ENCODE results near the gene ELP5. TPM values are rescaled to one million over a fixed set of nuclear protein-coding genes. Genes with fewer than 3 reads are reported as not detected.
A peak's percentile ranks its signal among the peaks of the same experiment; 100 is the strongest.

The ELP5 gene
- total RNA-seq, 1 experiment from 2014 or later, result 49.6 TPM

DNA sequence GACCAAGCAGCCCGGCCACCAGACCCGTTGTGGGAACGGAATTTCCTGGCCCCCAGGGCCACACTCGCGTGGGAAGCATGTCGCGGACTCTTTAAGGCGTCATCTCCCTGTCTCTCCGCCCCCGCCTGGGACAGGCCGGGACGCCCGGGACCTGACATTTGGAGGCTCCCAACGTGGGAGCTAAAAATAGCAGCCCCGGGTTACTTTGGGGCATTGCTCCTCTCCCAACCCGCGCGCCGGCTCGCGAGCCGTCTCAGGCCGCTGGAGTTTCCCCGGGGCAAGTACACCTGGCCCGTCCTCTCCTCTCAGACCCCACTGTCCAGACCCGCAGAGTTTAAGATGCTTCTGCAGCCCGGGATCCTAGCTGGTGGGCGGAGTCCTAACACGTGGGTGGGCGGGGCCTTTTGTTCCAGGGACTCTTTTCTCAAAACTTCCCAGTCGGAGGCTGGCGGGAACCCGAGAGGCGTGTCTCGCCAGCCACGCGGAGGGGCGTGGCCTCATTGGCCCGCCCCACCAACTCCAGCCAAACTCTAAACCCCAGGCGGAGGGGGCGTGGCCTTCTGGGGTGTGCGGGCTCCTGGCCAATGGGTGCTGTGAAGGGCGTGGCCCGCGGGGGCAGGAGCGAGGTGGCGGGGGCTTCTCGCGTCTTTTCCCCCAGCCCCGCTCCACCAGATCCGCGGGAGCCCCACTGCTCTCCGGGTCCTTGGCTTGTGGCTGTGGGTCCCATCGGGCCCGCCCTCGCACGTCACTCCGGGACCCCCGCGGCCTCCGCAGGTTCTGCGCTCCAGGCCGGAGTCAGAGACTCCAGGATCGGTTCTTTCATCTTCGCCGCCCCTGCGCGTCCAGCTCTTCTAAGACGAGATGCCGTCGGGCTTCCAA lies 29.3 kb downstream of the ELP5 start, which contains the start of gene SLC2A4:
Gene SLC2A4 (plus strand): TSS at position 645 of the 879 bp plus-strand sequence. CDS start 217 bp downstream, at position 862.
- no peak within 1 kb of the TSS for H2BK20ac ChIP-seq (ENCODE audit: low read depth, low read length, poor library complexity, severe bottlenecking)
- H3K9ac ChIP-seq (ENCODE audit: extremely low read depth, insufficient read length, low read length), result peak within 1 kb of the TSS; percentile 41
- no peaks in the 10 kb centered on the region for H3K27me3 ChIP-seq (ENCODE audit: insufficient read depth, low read length)
- TF ChIP-seq, protein P1, sequence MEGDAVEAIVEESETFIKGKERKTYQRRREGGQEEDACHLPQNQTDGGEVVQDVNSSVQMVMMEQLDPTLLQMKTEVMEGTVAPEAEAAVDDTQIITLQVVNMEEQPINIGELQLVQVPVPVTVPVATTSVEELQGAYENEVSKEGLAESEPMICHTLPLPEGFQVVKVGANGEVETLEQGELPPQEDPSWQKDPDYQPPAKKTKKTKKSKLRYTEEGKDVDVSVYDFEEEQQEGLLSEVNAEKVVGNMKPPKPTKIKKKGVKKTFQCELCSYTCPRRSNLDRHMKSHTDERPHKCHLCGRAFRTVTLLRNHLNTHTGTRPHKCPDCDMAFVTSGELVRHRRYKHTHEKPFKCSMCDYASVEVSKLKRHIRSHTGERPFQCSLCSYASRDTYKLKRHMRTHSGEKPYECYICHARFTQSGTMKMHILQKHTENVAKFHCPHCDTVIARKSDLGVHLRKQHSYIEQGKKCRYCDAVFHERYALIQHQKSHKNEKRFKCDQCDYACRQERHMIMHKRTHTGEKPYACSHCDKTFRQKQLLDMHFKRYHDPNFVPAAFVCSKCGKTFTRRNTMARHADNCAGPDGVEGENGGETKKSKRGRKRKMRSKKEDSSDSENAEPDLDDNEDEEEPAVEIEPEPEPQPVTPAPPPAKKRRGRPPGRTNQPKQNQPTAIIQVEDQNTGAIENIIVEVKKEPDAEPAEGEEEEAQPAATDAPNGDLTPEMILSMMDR (conservative IDR thresholded peaks at IDR 0.05), result no peak
- no peaks in the 10 kb centered on the region for H4K20me1 ChIP-seq (ENCODE audit: control insufficient read depth, insufficient read depth, insufficient read length)
- Mint-ChIP-seq H3K27ac (peak within 1 kb of the TSS in 1 of 3 experiments; percentile 55; a peak in 1 of 7 replicates), H3K36me3 (ENCODE audit: insufficient read depth in 1 of 3, low read depth in 3 of 3) (peaks cover 2 to 14% (median 5%) of the 10 kb centered on the region in 3 experiments; a peak in 5 of 7 replicates), H3K27me3 (ENCODE audit: low read depth) (peaks cover 13% of the 10 kb centered on the region), H3K9me3 (no peaks in the 10 kb centered on the region), H3K4me1 (peaks cover 16 to 23% of the 10 kb centered on the region in 2 experiments), H3K4me3 (peak within 1 kb of the TSS; percentile 76 to 92)
- peak within 1 kb of the TSS; percentile 75 for H3K4me2 ChIP-seq (ENCODE audit: insufficient read depth, insufficient read length, low read length)
- no peak within 1 kb of the TSS for H2BK12ac ChIP-seq (ENCODE audit: insufficient read length, low read depth, low read length)
- H3K4ac ChIP-seq (ENCODE audit: low read depth, low read length), result no peak within 1 kb of the TSS
- no peak within 1 kb of the TSS for H3K27ac ChIP-seq (ENCODE audit: insufficient read length, low read depth, low read length)
- H3K14ac ChIP-seq (ENCODE audit: insufficient read depth, low read length), result peak within 1 kb of the TSS; percentile 55
- no peak within 1 kb of the TSS for H4K91ac ChIP-seq (ENCODE audit: insufficient read length, low read depth, low read length)
- no peak within 1 kb of the TSS for H4K5ac ChIP-seq (ENCODE audit: insufficient read length, low read depth, low read length)
- no peak within 1 kb of the TSS for H2BK120ac ChIP-seq (ENCODE audit: low read depth, low read length, poor library complexity, severe bottlenecking)
- no CpG with 5 or more reads among the region's 71 CpGs for WGBS (ENCODE audit: extremely low coverage, insufficient read length, low lambda C conversion rate)
- H3K4me1 ChIP-seq (ENCODE audit: insufficient read depth, low read length), result peaks cover 4% of the 10 kb centered on the region; the same call in 1 of the 2 replicates
- H3K23ac ChIP-seq (ENCODE audit: insufficient read length, low read depth, low read length), result no peak within 1 kb of the TSS
- no peaks in the 10 kb centered on the region for H3K9me3 ChIP-seq (ENCODE audit: control insufficient read depth, low read depth, low read length)
- no peaks in the 10 kb centered on the region for H3K79me2 ChIP-seq (ENCODE audit: insufficient read depth, low read length)
- H3K56ac ChIP-seq (ENCODE audit: insufficient read length, low read depth, low read length), result no peak within 1 kb of the TSS
- no peak within 1 kb of the TSS for H3T11ph ChIP-seq (ENCODE audit: low read length)
- no peak within 1 kb of the TSS for H4K8ac ChIP-seq (replicated peaks; ENCODE audit: insufficient read length, low read depth, low read length)
- H2AK5ac ChIP-seq (ENCODE audit: insufficient read length, low read length), result no peak within 1 kb of the TSS
- peak; percentile 99 for DNase-seq
- H3K79me1 ChIP-seq (ENCODE audit: insufficient read depth, low read depth, low read length, poor library complexity, severe bottlenecking), result no peaks in the 10 kb centered on the region
- H3K23me2 ChIP-seq (ENCODE audit: insufficient read length, low read depth, low read length, poor library complexity, severe bottlenecking), result peaks cover 12% of the 10 kb centered on the region
- no peak within 1 kb of the TSS for H2BK15ac ChIP-seq (ENCODE audit: low read depth, low read length)
- peak within 1 kb of the TSS; percentile 41 for H3K18ac ChIP-seq (ENCODE audit: insufficient read length, low read depth, low read length)
- no peak within 1 kb of the TSS for H2BK5ac ChIP-seq (ENCODE audit: insufficient read length, low read length)
- no peak within 1 kb of the TSS for H2AFZ ChIP-seq (ENCODE audit: low read length)
